ENCODE measurements around the gene SPOCK2. TPM values are rescaled to one million over a fixed set of nuclear protein-coding genes. Genes with fewer than 3 reads are reported as not detected.
"Not testable (repeated sequence)": the region's sequence is repeated elsewhere in the genome, so short reads cannot be mapped to it uniquely, and the experiment has no call there.

SPOCK2 gene
- total RNA-seq, 3 donors from 2014 or later, result 3.9 to 4.5 (median 4.1) TPM

GRCh38 chr10:72114706-72115450, 26.5 kb upstream of the SPOCK2 start:
- Histone ChIP-seq H3K36me3 (no peaks in the 10 kb centered on the region), H3K27me3 (no peaks in the 10 kb centered on the region), H3K27ac (no peak overlapping the region), H3K4me1 (no peaks in the 10 kb centered on the region), H3K4me3 (no peak overlapping the region), H3K9me3 (no peaks in the 10 kb centered on the region)
- no peak for TF ChIP-seq POLR2A (IDR thresholded peaks at IDR 0.05)
- TF ChIP-seq CTCF (IDR thresholded peaks at IDR 0.05), result no peak
- TF ChIP-seq POLR2AphosphoS5 (IDR thresholded peaks at IDR 0.05), result no peak
- intact Hi-C loops (cut with DNase I; ENCODE audit: low total_unique reads), result no loop called here
- DNase-seq (ENCODE audit: low spot score in 2 of 2), result no peak

- intact Hi-C loops (cut with DNase I; ENCODE audit: low total_unique reads), result no loop called here
- no peak for TF ChIP-seq POLR2AphosphoS5 (IDR thresholded peaks at IDR 0.05)
- TF ChIP-seq CTCF (IDR thresholded peaks at IDR 0.05), result no peak
- H3K36me3 ChIP-seq, result no peaks in the 10 kb centered on the region
- H3K4me3 ChIP-seq, result no peak overlapping the region
- H3K9me3 ChIP-seq, result no peaks in the 10 kb centered on the region
- no peaks in the 10 kb centered on the region for H3K27me3 ChIP-seq
- no peak overlapping the region for H3K27ac ChIP-seq
- no peak for DNase-seq (ENCODE audit: low spot score in 2 of 2)
- H3K4me1 ChIP-seq, result no peaks in the 10 kb centered on the region
Measured at GRCh38 chr10:72110673-72111401, 22.5 kb upstream of the SPOCK2 start.

GRCh38 chr10:72109636-72110157, 21.3 kb upstream of the SPOCK2 start:
- intact Hi-C loops (cut with DNase I; ENCODE audit: low total_unique reads), result no loop called here
- H3K4me3 ChIP-seq, result no peak overlapping the region
- H3K4me1 ChIP-seq, result no peaks in the 10 kb centered on the region
- no peak overlapping the region for H3K27ac ChIP-seq
- no peaks in the 10 kb centered on the region for H3K9me3 ChIP-seq
- no peak for TF ChIP-seq CTCF (IDR thresholded peaks at IDR 0.05)
- TF ChIP-seq POLR2A (IDR thresholded peaks at IDR 0.05), result no peak
- TF ChIP-seq POLR2AphosphoS5 (IDR thresholded peaks at IDR 0.05), result no peak
- no peaks in the 10 kb centered on the region for H3K36me3 ChIP-seq
- DNase-seq (ENCODE audit: low spot score in 2 of 2), result no peak
- no peaks in the 10 kb centered on the region for H3K27me3 ChIP-seq

GRCh38 chr10:72108830-72109635, 20.7 kb upstream of the SPOCK2 start:
- H3K9me3 ChIP-seq, result no peaks in the 10 kb centered on the region
- no peak for TF ChIP-seq CTCF (IDR thresholded peaks at IDR 0.05)
- TF ChIP-seq POLR2A (IDR thresholded peaks at IDR 0.05), result no peak
- TF ChIP-seq POLR2AphosphoS5 (IDR thresholded peaks at IDR 0.05), result no peak
- H3K27me3 ChIP-seq, result no peaks in the 10 kb centered on the region
- no peak overlapping the region for H3K27ac ChIP-seq
- intact Hi-C loops (cut with DNase I; ENCODE audit: low total_unique reads), result no loop called here
- H3K36me3 ChIP-seq, result no peaks in the 10 kb centered on the region
- no peak overlapping the region for H3K4me3 ChIP-seq
- no peak for DNase-seq (ENCODE audit: low spot score in 2 of 2)
- H3K4me1 ChIP-seq, result no peaks in the 10 kb centered on the region

- H3K9me3 ChIP-seq; intact Hi-C loops (cut with DNase I; ENCODE audit: low total_unique reads); H3K4me1 ChIP-seq; H3K27me3 ChIP-seq; DNase-seq (ENCODE audit: low spot score in 2 of 2); H3K36me3 ChIP-seq; H3K4me3 ChIP-seq; H3K27ac ChIP-seq: not testable (repeated sequence)
Measured at GRCh38 chr10:72108004-72108370, 19.6 kb upstream of the SPOCK2 start.
